Measurements from ENCODE around the gene ARMC5. TPM values are rescaled to one million over a fixed set of nuclear protein-coding genes. Genes with fewer than 3 reads are reported as not detected.

The ARMC5 gene
- total and polyA plus RNA-seq, 10 of the 15 experiments (the other 5 are each of a cell fraction or from before 2014, with no cell fraction given): 0.06 to 13.2 (median 5.6) TPM

DNA sequence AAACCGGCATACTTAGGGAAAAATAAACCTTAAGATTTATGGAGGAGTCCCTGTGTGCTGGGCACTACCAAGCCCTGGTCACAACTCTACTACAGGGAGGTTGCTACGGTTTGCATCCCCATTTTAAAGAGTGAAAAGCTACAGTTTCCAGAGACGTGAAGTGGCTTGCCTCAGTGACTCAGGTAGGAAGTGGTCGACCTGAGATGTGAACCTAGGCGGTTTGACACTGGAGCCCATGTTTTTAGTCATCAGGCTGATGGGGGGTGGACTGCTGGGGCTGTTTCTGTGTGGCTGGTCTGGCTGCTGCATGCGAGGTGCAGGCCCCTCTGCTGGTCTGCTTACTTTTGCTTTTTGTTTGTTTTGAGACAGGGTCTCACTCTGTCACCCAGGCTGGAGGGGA, 37.7 kb upstream of the ARMC5 start (continued):
- TF ChIP-seq, protein P1, sequence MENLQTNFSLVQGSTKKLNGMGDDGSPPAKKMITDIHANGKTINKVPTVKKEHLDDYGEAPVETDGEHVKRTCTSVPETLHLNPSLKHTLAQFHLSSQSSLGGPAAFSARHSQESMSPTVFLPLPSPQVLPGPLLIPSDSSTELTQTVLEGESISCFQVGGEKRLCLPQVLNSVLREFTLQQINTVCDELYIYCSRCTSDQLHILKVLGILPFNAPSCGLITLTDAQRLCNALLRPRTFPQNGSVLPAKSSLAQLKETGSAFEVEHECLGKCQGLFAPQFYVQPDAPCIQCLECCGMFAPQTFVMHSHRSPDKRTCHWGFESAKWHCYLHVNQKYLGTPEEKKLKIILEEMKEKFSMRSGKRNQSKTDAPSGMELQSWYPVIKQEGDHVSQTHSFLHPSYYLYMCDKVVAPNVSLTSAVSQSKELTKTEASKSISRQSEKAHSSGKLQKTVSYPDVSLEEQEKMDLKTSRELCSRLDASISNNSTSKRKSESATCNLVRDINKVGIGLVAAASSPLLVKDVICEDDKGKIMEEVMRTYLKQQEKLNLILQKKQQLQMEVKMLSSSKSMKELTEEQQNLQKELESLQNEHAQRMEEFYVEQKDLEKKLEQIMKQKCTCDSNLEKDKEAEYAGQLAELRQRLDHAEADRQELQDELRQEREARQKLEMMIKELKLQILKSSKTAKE (IDR thresholded peaks at IDR 0.05; ENCODE audit: low read depth, poor library complexity, severe bottlenecking): peak; percentile 51
- TF ChIP-seq KLF5 (IDR thresholded peaks at IDR 0.05; ENCODE audit: partially characterized antibody) (no peak), TCF3 (IDR thresholded peaks at IDR 0.05; ENCODE audit: borderline replicate concordance, insufficient read depth, low read depth, low read length) (no peak), SMARCA5 (IDR thresholded peaks at IDR 0.05) (no peak), RB1 (IDR thresholded peaks at IDR 0.05; ENCODE audit: borderline replicate concordance) (no peak), YBX1 (IDR thresholded peaks at IDR 0.05) (no peak), BMI1 (IDR thresholded peaks at IDR 0.05; ENCODE audit: borderline replicate concordance) (no peak), ZNF274 (IDR thresholded peaks at IDR 0.05; ENCODE audit: insufficient read depth, insufficient read length) (no peak), CEBPB (IDR thresholded peaks at IDR 0.05; ENCODE audit: borderline replicate concordance in 1 of 2, low read depth in 2 of 2, low read length in 2 of 2) (no peak), SIN3A (IDR thresholded peaks at IDR 0.05; ENCODE audit: low read depth, low read length) (no peak), JUNB (IDR thresholded peaks at IDR 0.05) (peak; percentile 85), MEF2B (IDR thresholded peaks at IDR 0.05; ENCODE audit: partially characterized antibody, poor library complexity, severe bottlenecking) (no peak), TCF12 (IDR thresholded peaks at IDR 0.05; ENCODE audit: low read depth, low read length) (no peak), EGR1 (IDR thresholded peaks at IDR 0.05; ENCODE audit: borderline replicate concordance in 1 of 2, low read depth in 2 of 2, low read length in 2 of 2) (no peak), MXI1 (IDR thresholded peaks at IDR 0.05; ENCODE audit: low read depth, low read length) (no peak), NFIC (IDR thresholded peaks at IDR 0.05; ENCODE audit: low read depth, low read length) (peak; percentile 54), CREM (IDR thresholded peaks at IDR 0.05; ENCODE audit: low read depth) (peak; percentile 64), SIX5 (IDR thresholded peaks at IDR 0.05; ENCODE audit: low read depth, low read length, severe bottlenecking) (no peak), SMAD5 (IDR thresholded peaks at IDR 0.05; ENCODE audit: low read depth) (no peak), TBL1XR1 (IDR thresholded peaks at IDR 0.05; ENCODE audit: low read depth, low read length) (no peak), SREBF2 (IDR thresholded peaks at IDR 0.05; ENCODE audit: low read length) (no peak), HDAC6 (IDR thresholded peaks at IDR 0.05; ENCODE audit: unreplicated experiment) (no peak), DPF2 (IDR thresholded peaks at IDR 0.05) (peak; percentile 74), PAX5 (IDR thresholded peaks at IDR 0.05; ENCODE audit: borderline replicate concordance, low read depth, low read length) (peak; percentile 84)
- TF ChIP-seq, protein P2, sequence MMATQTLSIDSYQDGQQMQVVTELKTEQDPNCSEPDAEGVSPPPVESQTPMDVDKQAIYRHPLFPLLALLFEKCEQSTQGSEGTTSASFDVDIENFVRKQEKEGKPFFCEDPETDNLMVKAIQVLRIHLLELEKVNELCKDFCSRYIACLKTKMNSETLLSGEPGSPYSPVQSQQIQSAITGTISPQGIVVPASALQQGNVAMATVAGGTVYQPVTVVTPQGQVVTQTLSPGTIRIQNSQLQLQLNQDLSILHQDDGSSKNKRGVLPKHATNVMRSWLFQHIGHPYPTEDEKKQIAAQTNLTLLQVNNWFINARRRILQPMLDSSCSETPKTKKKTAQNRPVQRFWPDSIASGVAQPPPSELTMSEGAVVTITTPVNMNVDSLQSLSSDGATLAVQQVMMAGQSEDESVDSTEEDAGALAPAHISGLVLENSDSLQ (IDR thresholded peaks at IDR 0.05): no peak
- TF ChIP-seq, protein P3, sequence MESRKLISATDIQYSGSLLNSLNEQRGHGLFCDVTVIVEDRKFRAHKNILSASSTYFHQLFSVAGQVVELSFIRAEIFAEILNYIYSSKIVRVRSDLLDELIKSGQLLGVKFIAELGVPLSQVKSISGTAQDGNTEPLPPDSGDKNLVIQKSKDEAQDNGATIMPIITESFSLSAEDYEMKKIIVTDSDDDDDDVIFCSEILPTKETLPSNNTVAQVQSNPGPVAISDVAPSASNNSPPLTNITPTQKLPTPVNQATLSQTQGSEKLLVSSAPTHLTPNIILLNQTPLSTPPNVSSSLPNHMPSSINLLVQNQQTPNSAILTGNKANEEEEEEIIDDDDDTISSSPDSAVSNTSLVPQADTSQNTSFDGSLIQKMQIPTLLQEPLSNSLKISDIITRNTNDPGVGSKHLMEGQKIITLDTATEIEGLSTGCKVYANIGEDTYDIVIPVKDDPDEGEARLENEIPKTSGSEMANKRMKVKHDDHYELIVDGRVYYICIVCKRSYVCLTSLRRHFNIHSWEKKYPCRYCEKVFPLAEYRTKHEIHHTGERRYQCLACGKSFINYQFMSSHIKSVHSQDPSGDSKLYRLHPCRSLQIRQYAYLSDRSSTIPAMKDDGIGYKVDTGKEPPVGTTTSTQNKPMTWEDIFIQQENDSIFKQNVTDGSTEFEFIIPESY (IDR thresholded peaks at IDR 0.05): no peak
- TF ChIP-seq, protein P4, sequence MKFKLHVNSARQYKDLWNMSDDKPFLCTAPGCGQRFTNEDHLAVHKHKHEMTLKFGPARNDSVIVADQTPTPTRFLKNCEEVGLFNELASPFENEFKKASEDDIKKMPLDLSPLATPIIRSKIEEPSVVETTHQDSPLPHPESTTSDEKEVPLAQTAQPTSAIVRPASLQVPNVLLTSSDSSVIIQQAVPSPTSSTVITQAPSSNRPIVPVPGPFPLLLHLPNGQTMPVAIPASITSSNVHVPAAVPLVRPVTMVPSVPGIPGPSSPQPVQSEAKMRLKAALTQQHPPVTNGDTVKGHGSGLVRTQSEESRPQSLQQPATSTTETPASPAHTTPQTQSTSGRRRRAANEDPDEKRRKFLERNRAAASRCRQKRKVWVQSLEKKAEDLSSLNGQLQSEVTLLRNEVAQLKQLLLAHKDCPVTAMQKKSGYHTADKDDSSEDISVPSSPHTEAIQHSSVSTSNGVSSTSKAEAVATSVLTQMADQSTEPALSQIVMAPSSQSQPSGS (IDR thresholded peaks at IDR 0.05; ENCODE audit: low read length): no peak
- TF ChIP-seq, protein P5, sequence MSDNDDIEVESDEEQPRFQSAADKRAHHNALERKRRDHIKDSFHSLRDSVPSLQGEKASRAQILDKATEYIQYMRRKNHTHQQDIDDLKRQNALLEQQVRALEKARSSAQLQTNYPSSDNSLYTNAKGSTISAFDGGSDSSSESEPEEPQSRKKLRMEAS (IDR thresholded peaks at IDR 0.05; ENCODE audit: low read depth, low read length): no peak

Data from GM12878 (cell line).